ENCODE data around the gene B3GLCT.

The B3GLCT gene

DNA sequence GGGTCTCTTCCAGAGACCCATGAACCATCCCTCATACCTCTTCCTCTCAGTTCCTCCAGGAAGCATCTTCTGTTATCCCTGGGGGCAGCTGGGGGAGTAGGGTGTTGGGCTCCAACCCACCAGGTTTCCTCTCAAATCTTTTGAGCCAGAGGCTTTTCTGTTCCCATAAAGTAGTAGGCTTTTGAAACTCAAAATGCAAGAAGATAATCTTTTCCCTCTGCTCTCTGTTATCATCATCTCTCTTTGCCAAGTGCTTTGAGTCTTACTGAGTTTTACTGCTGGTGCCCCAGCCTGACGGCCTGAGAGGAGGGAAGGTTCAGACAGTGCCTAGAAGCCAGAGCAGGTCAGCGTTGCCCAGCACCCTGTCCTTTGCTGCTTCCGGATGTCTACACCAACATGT, 157.2 kb downstream of the B3GLCT start:
- Histone ChIP-seq H3K9me3 (ENCODE audit: control insufficient read depth, low read length) (no peaks in the 10 kb centered on the region), H3K27me3 (ENCODE audit: control insufficient read depth, insufficient read depth, low read length, poor library complexity, severe bottlenecking) (no peaks in the 10 kb centered on the region), H3K4me3 (ENCODE audit: insufficient read depth, low read depth, low read length) (no peak overlapping the region), H3K4me1 (ENCODE audit: control insufficient read depth, insufficient read depth, low read length) (no peaks in the 10 kb centered on the region), H3K36me3 (ENCODE audit: control insufficient read depth, insufficient read depth, low read length) (no peaks in the 10 kb centered on the region), H3K27ac (ENCODE audit: insufficient read depth, low read depth, low read length, poor library complexity, severe bottlenecking) (no peak overlapping the region)
- WGBS, 2 experiments: 90 to 91% methylated on average over 3 of the region's 3 CpGs

DNA sequence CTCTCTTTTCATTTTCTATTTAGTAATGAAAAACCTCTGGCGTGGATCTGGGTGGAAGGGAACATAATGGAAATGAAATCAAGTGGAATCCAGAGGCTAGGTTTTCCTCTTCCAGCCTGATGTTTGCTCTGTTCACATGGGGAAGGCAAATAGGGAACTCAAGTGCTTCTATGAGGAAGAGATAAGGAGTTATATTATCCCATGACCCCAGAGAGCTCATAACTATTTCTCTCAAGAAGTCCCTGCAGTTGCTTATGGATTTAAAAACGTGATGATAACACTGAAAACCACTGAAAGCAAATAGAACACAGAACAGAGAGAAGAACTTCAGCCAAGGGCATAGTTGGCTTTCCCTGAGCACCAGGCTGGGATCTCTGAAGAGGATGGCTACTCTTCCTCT, 157.8 kb downstream of the B3GLCT start:
- 64 to 74% methylated on average over 2 of the region's 2 CpGs for WGBS, 2 experiments
- Histone ChIP-seq H3K27ac (ENCODE audit: insufficient read depth, low read depth, low read length, poor library complexity, severe bottlenecking) (no peak overlapping the region), H3K4me1 (ENCODE audit: control insufficient read depth, insufficient read depth, low read length) (no peaks in the 10 kb centered on the region), H3K36me3 (ENCODE audit: control insufficient read depth, insufficient read depth, low read length) (no peaks in the 10 kb centered on the region), H3K9me3 (ENCODE audit: control insufficient read depth, low read length) (no peaks in the 10 kb centered on the region), H3K4me3 (ENCODE audit: insufficient read depth, low read depth, low read length) (no peak overlapping the region), H3K27me3 (ENCODE audit: control insufficient read depth, insufficient read depth, low read length, poor library complexity, severe bottlenecking) (no peaks in the 10 kb centered on the region)

DNA sequence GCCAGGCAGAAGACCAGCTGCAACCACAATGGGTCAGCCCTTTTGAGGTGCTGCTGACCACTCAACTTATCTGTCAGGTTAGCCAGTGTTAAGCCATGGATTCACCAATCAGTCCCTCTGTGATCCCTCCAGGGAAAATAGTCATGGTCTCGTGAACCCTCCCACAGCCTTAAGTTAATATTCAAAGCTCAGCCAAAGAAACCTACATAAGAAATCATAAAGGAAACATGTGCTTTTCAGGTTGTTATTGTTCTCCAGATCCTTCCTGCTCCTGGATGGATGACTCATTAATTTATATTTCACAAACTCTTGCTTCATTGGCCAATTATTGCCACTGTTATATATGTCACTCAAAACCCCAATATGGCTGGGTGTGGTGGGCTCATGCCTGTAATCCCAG, 161.9 kb downstream of the B3GLCT start:
- Histone ChIP-seq H3K27ac (ENCODE audit: insufficient read depth, low read depth, low read length, poor library complexity, severe bottlenecking) (no peak overlapping the region), H3K36me3 (ENCODE audit: control insufficient read depth, insufficient read depth, low read length) (no peaks in the 10 kb centered on the region), H3K4me3 (ENCODE audit: insufficient read depth, low read depth, low read length) (no peak overlapping the region), H3K27me3 (ENCODE audit: control insufficient read depth, insufficient read depth, low read length, poor library complexity, severe bottlenecking) (no peaks in the 10 kb centered on the region), H3K9me3 (ENCODE audit: control insufficient read depth, low read length) (no peaks in the 10 kb centered on the region), H3K4me1 (ENCODE audit: control insufficient read depth, insufficient read depth, low read length) (no peaks in the 10 kb centered on the region)
- 85 to 89% methylated on average over 1 of the region's 1 CpG for WGBS, 2 experiments

DNA sequence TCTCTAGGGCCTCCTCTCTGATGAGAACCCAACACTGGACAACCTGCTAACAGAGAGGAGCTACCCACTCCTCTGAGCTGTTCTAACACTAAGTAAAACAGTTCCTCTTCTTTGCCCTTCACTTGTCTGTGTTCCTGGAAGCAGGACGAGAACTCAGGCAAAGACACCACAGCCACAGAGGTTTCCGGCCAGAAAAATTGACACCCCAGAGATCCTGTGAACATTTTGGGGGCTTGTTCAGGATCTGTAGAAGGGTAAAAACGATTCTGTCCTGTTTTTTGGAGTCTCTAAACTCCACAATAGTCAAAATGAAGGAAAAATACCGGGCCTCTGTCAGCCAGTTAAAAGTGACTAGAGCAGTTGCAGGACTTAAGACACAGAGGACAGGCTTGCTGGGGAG, 165.9 kb downstream of the B3GLCT start:
- Histone ChIP-seq H3K9me3 (ENCODE audit: control insufficient read depth, low read length) (no peaks in the 10 kb centered on the region), H3K4me3 (ENCODE audit: insufficient read depth, low read depth, low read length) (no peak overlapping the region), H3K27ac (ENCODE audit: insufficient read depth, low read depth, low read length, poor library complexity, severe bottlenecking) (no peak overlapping the region), H3K36me3 (ENCODE audit: control insufficient read depth, insufficient read depth, low read length) (no peaks in the 10 kb centered on the region), H3K27me3 (ENCODE audit: control insufficient read depth, insufficient read depth, low read length, poor library complexity, severe bottlenecking) (no peaks in the 10 kb centered on the region), H3K4me1 (ENCODE audit: control insufficient read depth, insufficient read depth, low read length) (no peaks in the 10 kb centered on the region)
- 79 to 80% methylated on average over 4 of the region's 4 CpGs for WGBS, 2 experiments

DNA sequence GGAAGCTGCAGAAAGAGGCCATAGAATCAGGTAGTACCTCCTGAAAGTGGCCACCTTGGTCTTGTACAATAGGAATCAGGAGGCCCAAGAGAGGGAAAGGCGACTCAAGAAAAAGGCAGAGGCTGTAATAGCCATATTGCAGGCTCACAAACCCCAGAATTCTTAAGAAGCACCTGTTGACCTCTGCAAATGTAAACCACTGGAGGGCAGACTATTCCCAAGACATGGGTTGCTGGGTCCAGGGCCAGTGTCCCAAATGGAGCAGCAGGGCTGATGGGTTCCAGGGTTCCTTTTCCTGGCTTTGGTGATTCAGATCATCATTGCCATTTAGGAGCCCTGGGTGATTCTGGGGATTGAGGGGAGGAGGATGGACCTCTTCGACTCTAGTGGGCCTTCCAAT, 167.6 kb downstream of the B3GLCT start:
- no peak overlapping the region for H3K4me3 ChIP-seq (ENCODE audit: insufficient read depth, low read depth, low read length)
- WGBS, 2 experiments: 89 to 91% methylated on average over 2 of the region's 2 CpGs
- H3K36me3 ChIP-seq (ENCODE audit: control insufficient read depth, insufficient read depth, low read length): no peaks in the 10 kb centered on the region
- no peaks in the 10 kb centered on the region for H3K9me3 ChIP-seq (ENCODE audit: control insufficient read depth, low read length)
- no peak overlapping the region for H3K27ac ChIP-seq (ENCODE audit: insufficient read depth, low read depth, low read length, poor library complexity, severe bottlenecking)
- H3K4me1 ChIP-seq (ENCODE audit: control insufficient read depth, insufficient read depth, low read length): no peaks in the 10 kb centered on the region
- H3K27me3 ChIP-seq (ENCODE audit: control insufficient read depth, insufficient read depth, low read length, poor library complexity, severe bottlenecking): no peaks in the 10 kb centered on the region

DNA sequence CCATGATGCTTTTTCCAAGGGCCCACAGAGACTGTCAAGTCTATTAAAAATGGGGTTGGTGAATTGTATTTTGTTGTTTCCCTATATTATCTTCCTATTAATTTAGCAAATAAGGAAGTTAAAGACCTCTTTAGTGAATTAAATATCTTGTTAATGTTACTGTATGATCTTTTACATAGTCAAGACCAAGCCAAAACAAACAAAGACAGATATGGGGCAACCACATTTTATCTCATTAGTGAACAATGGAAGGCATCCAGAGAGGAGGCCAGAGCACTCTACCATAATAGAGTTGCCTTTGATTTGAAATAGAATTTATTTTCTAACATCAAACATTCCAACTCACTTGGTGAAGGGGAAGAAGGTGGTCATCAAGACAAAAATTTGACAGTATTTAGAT, 169.4 kb downstream of the B3GLCT start:
- no peaks in the 10 kb centered on the region for H3K27me3 ChIP-seq (ENCODE audit: control insufficient read depth, insufficient read depth, low read length, poor library complexity, severe bottlenecking)
- H3K4me3 ChIP-seq (ENCODE audit: insufficient read depth, low read depth, low read length): no peak overlapping the region
- H3K4me1 ChIP-seq (ENCODE audit: control insufficient read depth, insufficient read depth, low read length): peaks cover 2% of the 10 kb centered on the region
- no peak overlapping the region for H3K27ac ChIP-seq (ENCODE audit: insufficient read depth, low read depth, low read length, poor library complexity, severe bottlenecking)
- no peaks in the 10 kb centered on the region for H3K9me3 ChIP-seq (ENCODE audit: control insufficient read depth, low read length)
- H3K36me3 ChIP-seq (ENCODE audit: control insufficient read depth, insufficient read depth, low read length): no peaks in the 10 kb centered on the region

DNA sequence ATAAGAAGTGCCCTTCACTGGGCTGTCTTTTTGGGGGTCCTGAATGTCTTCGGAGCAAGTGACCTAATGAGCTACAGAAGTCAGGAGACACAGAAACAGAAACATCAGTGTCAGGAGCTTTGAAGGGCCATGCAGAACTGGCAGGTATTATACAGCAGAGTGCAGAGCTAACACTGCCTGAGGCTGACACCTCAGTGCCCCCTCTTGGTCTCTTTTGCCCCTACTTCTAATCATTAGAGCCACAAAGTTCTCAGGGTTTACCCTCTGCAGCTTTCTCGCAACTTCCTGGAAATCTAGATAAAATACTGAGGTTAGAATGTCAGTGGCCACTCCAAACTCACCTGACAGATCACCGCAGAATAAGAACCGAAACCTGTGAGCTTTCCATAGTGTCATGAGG, 172.7 kb downstream of the B3GLCT start:
- H3K36me3 ChIP-seq (ENCODE audit: control insufficient read depth, insufficient read depth, low read length): no peaks in the 10 kb centered on the region
- H3K27ac ChIP-seq (ENCODE audit: insufficient read depth, low read depth, low read length, poor library complexity, severe bottlenecking): no peak overlapping the region
- no peaks in the 10 kb centered on the region for H3K9me3 ChIP-seq (ENCODE audit: control insufficient read depth, low read length)
- H3K4me1 ChIP-seq (ENCODE audit: control insufficient read depth, insufficient read depth, low read length): peaks cover 7% of the 10 kb centered on the region
- no peak overlapping the region for H3K4me3 ChIP-seq (ENCODE audit: insufficient read depth, low read depth, low read length)
- 92 to 96% methylated on average over 4 of the region's 4 CpGs for WGBS, 2 experiments
- no peaks in the 10 kb centered on the region for H3K27me3 ChIP-seq (ENCODE audit: control insufficient read depth, insufficient read depth, low read length, poor library complexity, severe bottlenecking)

DNA sequence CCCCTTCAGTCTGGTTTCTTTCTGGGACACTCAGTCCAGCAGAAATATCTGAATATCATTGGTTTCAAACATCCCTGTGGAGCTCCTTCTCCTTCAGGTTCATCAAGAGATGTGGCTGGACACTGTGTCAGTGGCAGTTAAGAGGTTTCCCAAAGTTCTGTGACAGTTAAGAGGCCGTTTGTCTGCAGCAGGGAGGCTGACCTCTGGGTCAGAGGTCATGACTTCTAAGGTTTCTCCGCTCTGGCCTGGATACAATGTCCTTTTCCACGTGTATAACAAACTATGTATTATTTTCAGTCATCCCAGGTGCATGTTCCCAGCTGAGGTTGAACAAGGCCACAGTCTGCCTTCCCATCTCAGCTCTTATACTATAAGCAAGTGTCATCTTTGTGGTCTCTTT, 174.9 kb downstream of the B3GLCT start:
- Histone ChIP-seq H3K4me3 (ENCODE audit: insufficient read depth, low read depth, low read length) (no peak overlapping the region), H3K27ac (ENCODE audit: insufficient read depth, low read depth, low read length, poor library complexity, severe bottlenecking) (no peak overlapping the region), H3K27me3 (ENCODE audit: control insufficient read depth, insufficient read depth, low read length, poor library complexity, severe bottlenecking) (no peaks in the 10 kb centered on the region), H3K9me3 (ENCODE audit: control insufficient read depth, low read length) (no peaks in the 10 kb centered on the region), H3K4me1 (ENCODE audit: control insufficient read depth, insufficient read depth, low read length) (peaks cover 7% of the 10 kb centered on the region), H3K36me3 (ENCODE audit: control insufficient read depth, insufficient read depth, low read length) (no peaks in the 10 kb centered on the region)
- 46 to 62% methylated on average over 3 of the region's 3 CpGs for WGBS, 2 experiments

DNA sequence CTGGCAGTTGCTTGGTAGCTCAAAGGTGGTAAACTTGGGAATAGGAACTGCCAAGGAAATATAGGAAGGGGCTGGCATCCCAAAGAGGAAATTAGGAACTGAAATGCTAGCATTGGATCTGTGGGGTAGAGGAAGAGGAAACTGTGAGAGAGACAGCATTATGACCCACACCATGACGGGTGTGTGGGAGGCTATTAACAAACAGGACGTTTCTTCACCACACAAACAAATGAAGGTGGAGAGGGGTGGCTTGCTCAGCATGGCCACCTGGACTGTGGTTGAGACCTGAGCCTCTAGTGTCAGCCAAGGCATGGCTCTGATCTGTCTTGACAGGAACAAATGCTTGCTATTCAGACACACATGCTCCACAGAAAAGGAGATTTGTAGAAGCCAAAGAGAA, 178.2 kb downstream of the B3GLCT start:
- no peaks in the 10 kb centered on the region for H3K36me3 ChIP-seq (ENCODE audit: control insufficient read depth, insufficient read depth, low read length)
- H3K4me3 ChIP-seq (ENCODE audit: insufficient read depth, low read depth, low read length): no peak overlapping the region
- WGBS, 2 experiments: 74 to 79% methylated on average over 2 of the region's 2 CpGs
- H3K27me3 ChIP-seq (ENCODE audit: control insufficient read depth, insufficient read depth, low read length, poor library complexity, severe bottlenecking): no peaks in the 10 kb centered on the region
- peaks cover 10% of the 10 kb centered on the region for H3K4me1 ChIP-seq (ENCODE audit: control insufficient read depth, insufficient read depth, low read length)
- H3K27ac ChIP-seq (ENCODE audit: insufficient read depth, low read depth, low read length, poor library complexity, severe bottlenecking): no peak overlapping the region
- no peaks in the 10 kb centered on the region for H3K9me3 ChIP-seq (ENCODE audit: control insufficient read depth, low read length)

DNA sequence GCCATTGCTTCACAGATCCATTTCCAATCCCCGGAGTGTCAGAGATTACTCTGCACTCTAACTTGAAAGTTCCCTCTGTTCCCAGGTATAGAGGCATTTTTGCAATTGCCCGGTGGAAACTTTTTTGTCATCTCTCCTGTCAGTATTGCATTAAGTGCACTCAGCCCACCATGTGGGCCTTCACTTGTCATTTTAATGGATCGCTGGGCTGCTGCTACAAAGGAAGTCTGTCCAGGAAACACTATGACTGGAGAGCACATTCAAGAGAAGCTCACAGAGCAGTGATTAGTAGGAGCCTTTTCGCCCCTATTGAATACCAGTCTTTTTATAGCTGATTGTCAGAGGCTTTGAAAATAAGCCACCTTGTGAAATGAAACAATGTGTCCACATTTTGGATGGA, 180.9 kb downstream of the B3GLCT start:
- H3K27ac ChIP-seq (ENCODE audit: insufficient read depth, low read depth, low read length, poor library complexity, severe bottlenecking): peak overlapping the region; percentile 46
- 64 to 68% methylated on average over 4 of the region's 4 CpGs for WGBS, 2 experiments
- peaks cover 3% of the 10 kb centered on the region for H3K4me1 ChIP-seq (ENCODE audit: control insufficient read depth, insufficient read depth, low read length)
- no peak overlapping the region for H3K4me3 ChIP-seq (ENCODE audit: insufficient read depth, low read depth, low read length)
- H3K9me3 ChIP-seq (ENCODE audit: control insufficient read depth, low read length): no peaks in the 10 kb centered on the region
- H3K36me3 ChIP-seq (ENCODE audit: control insufficient read depth, insufficient read depth, low read length): no peaks in the 10 kb centered on the region
- H3K27me3 ChIP-seq (ENCODE audit: control insufficient read depth, insufficient read depth, low read length, poor library complexity, severe bottlenecking): no peaks in the 10 kb centered on the region

Data from ectodermal cell (in vitro differentiated cells).